Activated B cell treated with CpG ODN at 0.5 μM for 24 hours (primary cell): ENCODE measurements around the gene SCN2B. TPM values are rescaled to one million over a fixed set of nuclear protein-coding genes. Genes with fewer than 3 reads are reported as not detected.

Source experiments
- ATAC-seq: fragments of 200-7000 bp; cut with Tn5 transposase; one replicate; pipeline ENCODE4 v1.10.0; 2021; ENCODE audit warnings: low read depth, mild to moderate bottlenecking, moderate library complexity
- CTCF ChIA-PET: fragments of 350-600 bp; sonication (Branson Sonifier 250); formaldehyde crosslinking; loops from one replicate; lab custom pipeline; 2021; ENCODE audit warnings: antibody characterized with exemption; lab: Charles Lee
- POLR2A ChIA-PET: fragments of 350-600 bp; sonication (Branson Sonifier 250); formaldehyde crosslinking; loops from one replicate; lab custom pipeline; 2021; ENCODE audit warnings: antibody characterized with exemption; lab: Charles Lee
- DNase-seq: peaks from one replicate; pipeline ENCODE4 v3.0.0; 2022
- H3K27ac Mint-ChIP-seq: one replicate; pipeline ENCODE4 v1.8.0; 2020; ENCODE audit warnings: mixed read lengths
- H3K27me3 Mint-ChIP-seq: one replicate; pipeline ENCODE4 v1.8.0; 2021; ENCODE audit warnings: mixed read lengths
- H3K36me3 Mint-ChIP-seq: one replicate; pipeline ENCODE4 v1.8.0; 2021; ENCODE audit warnings: low read depth, mixed read lengths
- H3K4me1 Mint-ChIP-seq: one replicate; pipeline ENCODE4 v1.8.0; 2021; ENCODE audit warnings: mixed read lengths
- H3K4me3 Mint-ChIP-seq: one replicate; pipeline ENCODE4 v1.8.0; 2020; ENCODE audit warnings: mild to moderate bottlenecking, mixed read lengths
- H3K9me3 Mint-ChIP-seq: one replicate; pipeline ENCODE4 v1.8.0; 2020; ENCODE audit warnings: mixed read lengths
- intact Hi-C: fragments of 100-400 bp; cut with micrococcal nuclease; formaldehyde crosslinking; loops from one replicate; pipeline ENCODE4 v1.15.1; 2024
- total RNA-seq: library from RNA; stranded (reverse); gene quantifications from 2 replicates; pipeline ENCODE4 v1.2.3, GENCODE V29; 2022
- TF ChIP-seq, protein P1 (sequence below): fragments of 200-600 bp; IDR thresholded peaks from one replicate; pipeline ENCODE4 v1.8.0; 2022; ENCODE audit warnings: antibody characterized with exemption, mild to moderate bottlenecking

The SCN2B gene
- total RNA-seq, 1 donor from 2014 or later: not detected

DNA sequence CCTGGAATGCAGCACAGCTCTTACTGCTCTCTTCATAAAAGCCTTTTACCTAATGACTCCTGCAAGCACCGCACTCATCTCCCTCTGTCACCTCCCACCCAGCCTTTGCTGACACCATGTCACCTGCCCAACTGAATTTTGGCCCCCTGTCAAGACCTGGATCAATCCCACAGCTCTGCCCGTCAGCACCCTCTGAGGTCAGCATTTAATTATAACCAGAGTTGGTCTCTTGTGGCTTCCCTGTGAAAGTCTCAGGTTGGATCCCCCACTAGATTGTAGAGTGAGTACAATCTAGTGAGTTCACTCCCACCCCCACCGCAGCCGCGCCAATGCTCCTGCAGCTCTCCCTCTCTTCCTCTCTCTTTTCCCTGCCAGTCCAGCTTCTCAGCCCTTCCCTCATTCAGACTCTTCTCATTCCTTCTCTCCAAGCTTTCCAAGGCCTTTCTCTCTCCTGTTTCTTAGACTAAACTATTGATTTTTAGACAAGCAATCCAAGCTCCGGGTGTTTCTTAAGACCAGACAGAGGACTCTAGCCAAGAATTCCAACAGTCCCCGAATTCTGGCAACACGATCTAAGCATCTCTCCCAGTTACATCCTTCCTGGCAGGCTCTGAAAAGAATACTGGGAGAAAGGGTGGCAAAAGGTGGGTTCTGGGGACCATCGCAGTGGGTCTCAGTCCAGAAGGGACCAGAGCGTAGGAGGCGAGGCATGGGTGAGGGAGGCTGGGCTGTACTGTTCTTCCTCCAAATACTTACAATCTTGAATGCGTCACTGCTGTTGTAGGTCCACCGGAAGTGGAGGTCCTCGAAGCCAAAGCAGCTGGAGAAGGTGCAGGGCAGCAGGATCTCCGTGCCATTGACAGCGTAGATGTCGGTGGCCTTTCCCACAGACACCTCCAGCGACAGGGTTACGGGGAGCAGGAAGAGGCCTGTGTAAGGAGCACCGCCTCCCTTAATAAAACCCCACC is 31.9 kb downstream of the SCN2B start:
- Mint-ChIP-seq H3K27me3 (peaks cover 67% of the 10 kb centered on the region), H3K36me3 (no peaks in the 10 kb centered on the region), H3K9me3 (no peaks in the 10 kb centered on the region), H3K4me3 (no peak overlapping the region), H3K4me1 (peaks cover 5% of the 10 kb centered on the region), H3K27ac (no peak overlapping the region)
- TF ChIP-seq, protein P1, sequence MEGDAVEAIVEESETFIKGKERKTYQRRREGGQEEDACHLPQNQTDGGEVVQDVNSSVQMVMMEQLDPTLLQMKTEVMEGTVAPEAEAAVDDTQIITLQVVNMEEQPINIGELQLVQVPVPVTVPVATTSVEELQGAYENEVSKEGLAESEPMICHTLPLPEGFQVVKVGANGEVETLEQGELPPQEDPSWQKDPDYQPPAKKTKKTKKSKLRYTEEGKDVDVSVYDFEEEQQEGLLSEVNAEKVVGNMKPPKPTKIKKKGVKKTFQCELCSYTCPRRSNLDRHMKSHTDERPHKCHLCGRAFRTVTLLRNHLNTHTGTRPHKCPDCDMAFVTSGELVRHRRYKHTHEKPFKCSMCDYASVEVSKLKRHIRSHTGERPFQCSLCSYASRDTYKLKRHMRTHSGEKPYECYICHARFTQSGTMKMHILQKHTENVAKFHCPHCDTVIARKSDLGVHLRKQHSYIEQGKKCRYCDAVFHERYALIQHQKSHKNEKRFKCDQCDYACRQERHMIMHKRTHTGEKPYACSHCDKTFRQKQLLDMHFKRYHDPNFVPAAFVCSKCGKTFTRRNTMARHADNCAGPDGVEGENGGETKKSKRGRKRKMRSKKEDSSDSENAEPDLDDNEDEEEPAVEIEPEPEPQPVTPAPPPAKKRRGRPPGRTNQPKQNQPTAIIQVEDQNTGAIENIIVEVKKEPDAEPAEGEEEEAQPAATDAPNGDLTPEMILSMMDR: no peak
- DNase-seq (no peak), ATAC-seq (no peak)
- ChIA-PET CTCF (interaction anchor here (0.6 to 5.1 kb wide), 6 partner anchors 11 to 465 kb away, joined by 3 to 46 read pairs (median 4); no protein-coding TSS in a partner anchor), POLR2A (no interaction called here)
- intact Hi-C loops: loop anchor here (1.0 to 5.0 kb wide), 9 partner anchors 27 to 546 kb away; partner anchors contain the start of genes IFT46 and UBE4A

DNA sequence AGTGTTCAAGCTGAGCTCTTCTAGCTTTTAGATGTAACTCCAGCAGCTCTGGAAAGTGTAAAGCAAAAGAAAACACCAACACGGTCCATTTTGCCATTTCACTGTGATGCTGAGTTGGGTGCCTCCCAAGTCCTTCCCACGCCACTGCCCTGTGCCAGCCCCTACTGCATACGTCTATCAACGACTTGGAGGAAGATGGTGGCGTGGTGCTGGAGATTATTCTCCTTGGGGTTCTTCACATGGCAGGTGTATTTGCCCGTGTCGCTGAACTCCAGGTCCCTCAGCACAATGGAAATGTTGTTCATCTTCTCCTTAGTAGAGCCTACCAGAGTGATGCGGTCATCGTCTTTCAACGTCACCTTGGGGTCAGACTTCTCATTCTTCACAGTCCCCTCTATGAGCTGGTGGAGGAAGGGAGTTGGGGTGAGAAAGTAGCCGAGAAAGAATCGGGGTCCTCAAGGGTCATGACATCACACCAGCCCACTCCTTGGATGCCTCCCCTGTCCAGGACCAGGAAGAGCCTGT is 32.7 kb downstream of the SCN2B start:
- no peaks in the 10 kb centered on the region for H3K9me3 Mint-ChIP-seq
- intact Hi-C loops: no loop called here
- CTCF ChIA-PET: interaction anchor here (1.5 to 5.1 kb wide), 5 partner anchors 12 to 465 kb away, joined by 4 to 46 read pairs (median 4); no protein-coding TSS in a partner anchor
- no peak overlapping the region for H3K4me3 Mint-ChIP-seq
- POLR2A ChIA-PET: no interaction called here
- ATAC-seq (no peak), DNase-seq (no peak)
- H3K27ac Mint-ChIP-seq: no peak overlapping the region
- TF ChIP-seq, protein P1: no peak
- H3K4me1 Mint-ChIP-seq: peaks cover 5% of the 10 kb centered on the region
- H3K27me3 Mint-ChIP-seq: peaks cover 69% of the 10 kb centered on the region
- H3K36me3 Mint-ChIP-seq: no peaks in the 10 kb centered on the region

DNA sequence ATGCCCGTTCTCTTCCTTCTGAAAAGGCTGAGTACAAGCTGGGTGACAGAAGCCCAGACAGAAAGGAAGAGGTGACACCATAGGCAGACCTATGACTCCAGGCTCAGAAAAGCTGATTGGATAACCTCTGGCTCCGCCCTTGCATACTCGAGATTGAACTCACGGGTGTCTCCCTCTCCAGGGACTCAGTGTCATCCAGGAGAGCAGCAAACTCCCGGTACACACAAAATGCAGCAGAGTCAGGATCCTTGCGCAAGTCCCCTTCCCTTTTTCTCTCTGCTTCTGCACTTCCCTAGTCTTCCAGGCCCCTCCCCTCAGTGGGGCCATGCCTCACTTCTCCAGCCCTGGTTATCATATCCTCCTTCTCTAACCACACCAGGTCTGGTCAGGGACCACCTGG is 33.6 kb downstream of the SCN2B start:
- CTCF ChIA-PET: interaction anchor here (1.9 to 5.1 kb wide), 2 partner anchors 13 to 28 kb away, joined by 4 to 46 read pairs; no protein-coding TSS in a partner anchor
- DNase-seq (no peak), ATAC-seq (no peak)
- POLR2A ChIA-PET: no interaction called here
- Mint-ChIP-seq H3K9me3 (no peaks in the 10 kb centered on the region), H3K36me3 (no peaks in the 10 kb centered on the region), H3K4me3 (no peak overlapping the region), H3K27me3 (peaks cover 67% of the 10 kb centered on the region), H3K27ac (no peak overlapping the region), H3K4me1 (peaks cover 5% of the 10 kb centered on the region)
- TF ChIP-seq, protein P1: no peak
- intact Hi-C loops: no loop called here

DNA sequence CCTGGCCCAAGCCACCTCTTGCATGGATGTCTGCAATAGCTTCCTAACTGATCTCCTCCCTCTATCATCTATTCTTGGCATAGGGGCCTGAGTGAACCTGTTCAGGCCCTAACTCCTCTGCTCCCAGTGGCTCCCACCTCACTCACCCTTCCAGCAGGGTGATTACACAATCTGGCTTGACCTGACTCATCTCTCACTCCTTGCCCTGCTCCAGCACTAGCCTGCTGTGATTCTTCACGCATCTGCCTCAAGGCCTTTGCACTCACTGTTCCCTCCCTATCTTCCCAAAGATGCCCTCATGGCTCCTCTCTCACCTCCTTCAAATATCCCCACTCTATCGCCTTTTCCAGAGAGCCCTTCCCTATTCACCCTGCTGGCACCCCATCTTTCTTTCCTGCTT is 34.4 kb downstream of the SCN2B start:
- CTCF ChIA-PET: interaction anchor here (5.1 kb wide), 1 partner anchor 28 kb away, joined by 46 read pairs; no protein-coding TSS in a partner anchor
- no peak for DNase-seq
- Mint-ChIP-seq H3K9me3 (no peaks in the 10 kb centered on the region), H3K27me3 (peaks cover 61% of the 10 kb centered on the region), H3K4me1 (peaks cover 5% of the 10 kb centered on the region), H3K4me3 (no peak overlapping the region), H3K36me3 (no peaks in the 10 kb centered on the region), H3K27ac (no peak overlapping the region)
- TF ChIP-seq, protein P1: no peak
- intact Hi-C loops: no loop called here
- POLR2A ChIA-PET: no interaction called here
- no peak for ATAC-seq

DNA sequence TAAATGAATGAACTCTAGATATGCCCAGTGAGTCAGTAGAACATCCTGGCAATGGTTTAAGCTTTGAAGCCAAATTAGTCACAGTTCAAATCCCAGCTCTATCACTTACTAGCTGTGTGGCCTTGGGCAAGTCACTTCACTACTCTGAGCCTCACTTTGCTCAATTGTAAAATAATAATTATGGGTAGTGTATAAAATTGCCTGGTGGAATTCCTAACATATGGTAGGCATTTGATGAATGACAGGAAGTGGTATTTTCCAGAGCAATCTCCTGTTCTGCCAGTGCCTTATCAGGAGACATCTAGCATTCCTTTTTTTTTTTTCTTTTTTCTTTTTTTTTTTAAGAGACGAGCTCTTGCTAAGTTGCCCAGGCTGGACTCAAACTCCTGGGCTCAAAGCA is 36.9 kb downstream of the SCN2B start:
- TF ChIP-seq, protein P1: no peak
- Mint-ChIP-seq H3K27ac (no peak overlapping the region), H3K4me3 (no peak overlapping the region), H3K36me3 (no peaks in the 10 kb centered on the region), H3K9me3 (no peaks in the 10 kb centered on the region), H3K27me3 (peaks cover 60% of the 10 kb centered on the region), H3K4me1 (no peaks in the 10 kb centered on the region)
- ChIA-PET POLR2A (interaction anchor here (0.7 kb wide), 1 partner anchor 72 kb away, joined by 3 read pairs; no protein-coding TSS in a partner anchor), CTCF (interaction anchor here (1.2 kb wide), 1 partner anchor 32 kb away, joined by 4 read pairs; no protein-coding TSS in a partner anchor)
- intact Hi-C loops: no loop called here
- DNase-seq: no peak
- ATAC-seq: no peak
